GM10266 (cell line): Measurements from ENCODE around the gene TSPAN9.

Experiments
- DNase-seq: peaks from one replicate; pipeline ENCODE4 v3.0.0; 2012; ENCODE audit errors: extremely low spot score
- CTCF ChIP-seq: IDR thresholded peaks from 2 replicates; pipeline ENCODE4 v1.5.1; 2012; ENCODE audit warnings: mild to moderate bottlenecking, low read depth; ENCODE audit not compliant: control insufficient read depth, insufficient read depth; ENCODE audit errors: missing control alignments

TSPAN9 gene

GRCh38 chr12:3278681-3279414 is 201.7 kb downstream of the TSPAN9 start:
- DNase-seq = no peak
- TF ChIP-seq CTCF = no peak

DNA sequence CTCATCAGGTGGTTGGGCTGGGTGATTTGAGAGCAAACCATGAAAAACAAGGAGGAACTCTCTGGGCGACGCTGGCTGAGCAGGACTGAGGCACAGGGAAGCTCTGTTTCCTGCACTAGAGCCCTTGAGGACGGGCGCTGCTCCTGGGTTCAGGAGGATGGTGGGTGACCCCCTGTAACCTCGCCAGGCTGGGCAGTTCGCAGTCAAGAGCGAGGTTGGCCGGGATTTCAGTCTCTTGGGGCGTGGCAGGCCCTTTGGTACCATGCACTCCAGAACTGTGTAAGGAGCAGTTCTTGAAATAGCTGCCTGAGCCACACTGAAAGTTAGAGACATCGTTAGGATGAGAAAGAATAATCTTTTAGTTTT is 202.2 kb downstream of the TSPAN9 start:
- no peak for TF ChIP-seq CTCF
- no peak for DNase-seq

DNA sequence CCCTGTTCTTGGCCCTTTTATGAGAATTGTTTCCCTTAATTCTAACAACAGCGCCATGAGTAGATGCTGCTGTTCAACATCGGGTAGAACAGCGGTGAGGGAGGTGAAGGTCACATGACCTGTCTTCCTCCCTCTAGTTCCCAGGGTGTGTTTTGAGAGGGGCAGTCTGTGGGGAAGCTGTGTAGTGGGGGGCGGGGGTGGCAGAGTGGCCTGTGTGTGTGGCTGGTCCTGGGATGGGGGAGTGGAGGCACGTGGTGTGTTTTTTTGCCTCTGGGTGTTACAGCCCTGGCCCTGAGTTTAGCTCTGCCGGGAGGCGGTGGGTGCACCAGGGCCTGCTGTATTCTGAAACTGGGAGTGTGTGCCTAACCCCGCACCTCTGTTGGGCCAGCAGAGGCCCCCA is 202.7 kb downstream of the TSPAN9 start:
- TF ChIP-seq CTCF = no peak

GRCh38 chr12:3280967-3281366 is 203.8 kb downstream of the TSPAN9 start:
- no peak for DNase-seq
- no peak for TF ChIP-seq CTCF

More for the DNA sequence above, 202.7 kb downstream of the TSPAN9 start:
- DNase-seq = no peak

DNA sequence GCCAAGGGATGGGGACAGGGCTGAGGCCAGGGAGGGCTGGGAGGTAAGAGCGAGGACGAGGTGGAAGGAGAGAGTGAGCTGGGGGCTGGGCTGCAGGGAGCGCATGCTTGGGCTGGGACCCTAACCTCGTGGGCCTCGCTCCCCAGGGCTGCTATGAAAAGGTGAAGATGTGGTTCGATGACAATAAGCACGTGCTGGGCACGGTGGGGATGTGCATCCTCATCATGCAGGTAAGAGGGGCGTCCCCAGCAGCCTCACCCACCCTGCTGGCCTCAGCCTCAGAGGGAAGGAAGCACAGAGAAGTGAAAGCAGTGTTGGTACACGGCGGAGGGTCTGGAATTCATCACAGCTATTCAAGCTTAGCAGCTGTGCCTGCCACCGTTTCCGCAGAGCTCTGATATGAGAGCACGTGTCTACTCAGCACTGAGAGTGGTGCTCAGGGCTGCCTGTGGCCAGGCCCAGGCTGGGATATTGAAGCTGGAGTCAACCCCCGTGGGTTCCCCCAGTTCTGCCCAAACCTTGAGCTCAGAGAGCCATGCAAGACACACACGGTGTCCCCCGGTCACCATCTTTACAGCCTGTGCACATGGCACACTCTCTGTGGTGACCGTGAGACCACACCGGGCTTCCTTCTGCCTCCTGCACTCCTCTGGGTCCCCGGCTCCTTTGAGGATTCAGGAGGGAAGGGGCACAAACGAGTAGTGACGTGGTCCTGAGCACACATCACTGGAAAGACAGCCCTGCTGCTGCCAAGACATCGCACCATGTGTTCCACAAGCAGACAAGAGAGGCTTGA is 204.6 kb downstream of the TSPAN9 start:
- no peak for DNase-seq
- no peak for TF ChIP-seq CTCF

DNA sequence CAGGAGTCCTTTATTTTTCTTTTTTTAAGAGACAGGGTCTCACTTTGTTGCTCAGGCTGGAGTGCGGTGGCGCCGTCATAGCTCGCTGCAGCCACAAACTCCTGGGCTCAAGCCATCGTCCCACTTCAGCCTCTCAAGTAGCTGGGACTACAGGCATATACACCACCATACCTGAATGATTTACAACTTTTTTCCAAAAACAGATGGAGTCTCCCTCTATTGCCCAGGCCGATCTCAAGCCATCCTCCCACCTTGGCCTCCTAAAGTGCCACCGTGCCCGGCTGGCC is 205.1 kb downstream of the TSPAN9 start:
- no peak for DNase-seq
- no peak for TF ChIP-seq CTCF

- no peak for TF ChIP-seq CTCF
Measured at GRCh38 chr12:3283137-3283680, 206.0 kb downstream of the TSPAN9 start.

More at GRCh38 chr12:3283137-3283680, 206.0 kb downstream of the TSPAN9 start:
- DNase-seq = no peak
